Measurements from ENCODE around the gene MAST4. TPM values are rescaled to one million over a fixed set of nuclear protein-coding genes. Genes with fewer than 3 reads are reported as not detected.

MAST4 gene
- polyA plus RNA-seq, 1 donor: 10.6 TPM

- DNase-seq (ENCODE audit: low read depth): no peak
Observed at GRCh38 chr5:66841264-66841663, 245.1 kb downstream of the MAST4 start.

DNA sequence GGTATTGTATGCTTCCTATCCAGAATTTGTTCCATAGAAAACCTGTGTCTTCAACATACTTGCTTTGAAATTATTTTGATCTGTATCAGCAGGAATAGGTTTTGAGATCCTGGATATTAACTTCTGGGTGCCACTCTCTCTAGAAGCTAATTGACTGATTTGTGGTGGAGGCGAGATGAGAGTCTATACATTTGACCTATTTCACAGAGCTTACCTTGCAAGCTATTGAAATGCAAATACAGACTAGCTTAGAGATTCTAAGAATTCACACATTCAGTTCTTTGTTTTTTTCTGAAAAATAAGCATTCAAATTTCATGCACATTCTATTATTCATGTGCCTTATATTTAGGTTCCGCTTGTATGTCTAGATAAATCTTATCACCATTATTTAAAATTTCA lies 246.3 kb downstream of the MAST4 start:
- DNase-seq (ENCODE audit: low read depth): no peak

DNA sequence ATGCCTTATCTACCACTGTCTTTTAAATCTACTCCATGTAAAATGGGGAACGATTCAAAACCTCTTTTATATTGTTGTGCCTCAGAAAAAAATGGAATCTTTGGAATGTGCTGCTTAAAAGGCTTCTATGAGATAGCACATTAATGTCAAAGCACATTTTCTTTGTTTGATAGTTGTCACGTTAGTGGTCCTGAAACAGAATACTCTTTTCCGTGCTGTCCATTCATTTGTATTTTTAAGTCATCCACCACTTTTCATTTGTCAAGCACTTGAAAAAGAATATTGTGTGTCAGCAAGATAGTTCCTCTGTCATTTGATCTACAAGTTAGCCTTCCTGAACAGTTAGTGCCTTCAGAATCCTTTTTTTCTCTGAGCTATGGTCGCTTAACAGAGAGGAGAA lies 246.9 kb downstream of the MAST4 start:
- no peak for DNase-seq (ENCODE audit: low read depth)

DNA sequence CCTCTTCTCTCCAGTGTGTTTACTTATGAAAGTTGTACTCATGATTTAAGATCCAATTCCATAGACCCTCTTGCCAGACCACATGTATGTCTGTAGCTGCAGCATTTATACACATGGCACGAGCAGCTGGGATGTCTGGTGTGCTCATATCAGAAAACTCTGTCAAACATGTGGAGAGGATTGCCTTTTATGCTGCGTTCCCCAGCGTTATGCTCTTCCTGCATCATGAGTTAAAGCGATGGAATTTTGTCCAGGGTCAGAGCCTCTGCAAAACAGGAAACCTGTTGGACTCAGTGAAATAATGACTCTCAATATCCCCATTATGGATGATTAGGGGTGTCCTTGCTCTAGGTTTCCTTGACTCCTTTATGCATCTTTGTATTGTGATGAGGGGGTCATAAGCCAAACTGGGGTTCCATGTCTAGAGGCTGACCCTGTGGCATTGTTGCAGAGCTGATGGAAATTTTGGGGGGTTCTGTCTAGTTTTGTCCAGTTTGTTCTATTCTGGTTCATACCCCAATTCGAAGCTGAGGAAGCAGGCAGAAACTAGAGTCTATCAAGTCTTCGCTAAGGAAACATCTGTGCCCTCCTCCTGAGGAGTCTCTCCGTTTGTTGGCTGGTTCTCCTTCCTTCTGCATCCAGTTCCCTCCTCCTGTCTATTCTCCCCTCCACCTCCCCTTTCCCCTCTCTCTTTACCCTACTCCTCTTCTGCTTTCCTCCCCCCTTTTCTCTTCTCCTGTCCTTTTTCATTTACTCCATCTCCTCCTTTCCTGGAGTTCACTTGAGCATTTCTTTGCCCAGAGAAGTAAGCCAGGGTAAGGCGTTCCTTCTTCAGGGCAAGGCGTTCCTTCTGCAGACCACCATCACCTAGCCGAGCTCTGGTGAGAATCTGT lies 252.8 kb downstream of the MAST4 start:
- no peak for DNase-seq (ENCODE audit: low read depth)

DNA sequence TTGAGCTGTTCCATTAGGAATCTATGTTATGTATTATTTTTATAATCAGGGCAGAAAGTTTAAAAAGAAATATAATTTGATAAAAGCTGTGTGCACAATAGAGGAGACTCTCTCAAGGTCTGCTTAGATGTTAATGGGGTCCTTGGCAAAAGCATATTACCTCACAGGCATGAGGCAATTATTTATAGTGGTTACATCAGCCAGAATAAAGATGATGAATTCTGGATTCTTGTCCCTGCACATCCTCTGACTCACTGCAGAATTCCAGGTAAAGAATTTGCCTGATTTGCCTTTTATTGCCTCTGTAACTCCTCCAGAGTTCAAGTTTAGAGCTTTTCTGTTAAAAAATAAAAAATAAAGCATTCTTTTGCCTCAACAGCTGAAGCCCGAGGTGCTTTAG lies 253.6 kb downstream of the MAST4 start:
- no peak for DNase-seq (ENCODE audit: low read depth)

DNA sequence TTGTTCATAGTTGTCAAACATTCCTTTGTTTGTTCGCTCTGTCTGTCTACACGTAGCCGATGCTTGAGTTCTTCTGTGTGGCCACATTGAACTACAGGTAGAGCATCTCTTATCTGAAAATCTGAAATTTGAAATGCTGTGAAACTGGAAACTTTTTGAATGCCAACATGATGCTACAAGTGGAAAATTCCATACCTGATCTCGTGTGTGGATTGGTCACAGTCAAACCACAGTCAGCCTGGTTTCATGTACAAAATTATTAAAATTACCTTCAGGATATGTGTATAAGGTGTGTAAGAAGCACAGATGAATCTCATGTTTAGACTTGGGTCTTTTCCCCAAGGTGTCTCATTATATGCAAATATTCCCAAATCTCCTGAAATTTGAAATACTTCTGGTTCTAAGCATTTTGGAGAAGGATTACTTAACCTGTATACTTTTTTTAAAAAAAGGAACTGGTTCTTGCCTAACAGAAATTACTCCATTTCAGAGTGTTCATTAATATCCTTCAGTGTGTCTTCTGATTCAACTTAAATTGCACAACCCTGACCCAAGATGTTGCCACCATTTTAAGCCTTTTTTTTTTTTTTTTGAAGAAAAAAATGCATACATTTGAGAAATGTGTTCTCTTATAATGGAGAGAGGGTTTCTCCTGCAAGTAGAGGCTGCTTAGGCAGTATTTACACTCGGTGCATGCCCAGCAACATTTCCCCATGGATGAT lies 254.3 kb downstream of the MAST4 start:
- no peak for DNase-seq (ENCODE audit: low read depth)

DNA sequence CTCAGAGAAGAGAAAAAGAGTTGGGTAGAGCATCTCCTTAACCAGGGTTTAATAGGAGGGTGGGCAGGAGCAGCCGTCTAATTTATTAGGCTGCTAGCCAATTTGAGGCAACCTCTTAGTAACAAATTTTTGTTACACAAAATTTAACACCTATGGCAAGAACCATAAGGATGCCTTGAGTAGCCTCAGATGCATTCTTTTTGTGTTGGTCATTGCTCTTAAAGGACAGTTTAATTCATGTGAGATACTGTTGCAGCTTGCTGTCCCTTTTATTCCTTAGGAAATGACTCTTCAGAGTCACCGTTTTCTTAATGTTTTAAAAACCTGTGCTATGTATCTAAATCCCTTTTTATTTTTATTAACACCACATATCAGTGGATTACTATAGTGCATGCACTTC lies 255.1 kb downstream of the MAST4 start:
- no peak for DNase-seq (ENCODE audit: low read depth)

GRCh38 chr5:66854416-66854815 lies 258.2 kb downstream of the MAST4 start:
- no peak for DNase-seq (ENCODE audit: low read depth)

- no peak for DNase-seq (ENCODE audit: low read depth)
Observed at GRCh38 chr5:66856041-66856805, 260.0 kb downstream of the MAST4 start.

DNA sequence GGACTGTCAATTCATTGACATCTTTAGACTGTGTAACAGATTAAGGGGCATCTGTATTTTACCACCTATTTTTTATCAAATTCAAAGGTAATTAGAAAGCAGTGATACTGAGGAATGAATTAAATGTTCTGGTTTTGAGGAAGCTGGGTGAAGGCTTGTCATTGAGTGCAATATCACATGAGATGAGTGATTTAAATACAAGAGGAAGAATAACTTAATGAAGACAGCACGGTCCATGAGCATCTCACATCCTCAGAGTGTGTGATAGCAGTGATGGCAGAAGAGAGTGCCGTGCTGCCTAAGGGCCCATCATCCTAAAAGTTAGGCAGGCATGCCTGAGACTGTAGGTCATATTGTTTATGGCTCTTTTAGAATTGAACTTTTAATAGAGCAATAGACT lies 263.3 kb downstream of the MAST4 start:
- DNase-seq (ENCODE audit: low read depth): no peak

DNA sequence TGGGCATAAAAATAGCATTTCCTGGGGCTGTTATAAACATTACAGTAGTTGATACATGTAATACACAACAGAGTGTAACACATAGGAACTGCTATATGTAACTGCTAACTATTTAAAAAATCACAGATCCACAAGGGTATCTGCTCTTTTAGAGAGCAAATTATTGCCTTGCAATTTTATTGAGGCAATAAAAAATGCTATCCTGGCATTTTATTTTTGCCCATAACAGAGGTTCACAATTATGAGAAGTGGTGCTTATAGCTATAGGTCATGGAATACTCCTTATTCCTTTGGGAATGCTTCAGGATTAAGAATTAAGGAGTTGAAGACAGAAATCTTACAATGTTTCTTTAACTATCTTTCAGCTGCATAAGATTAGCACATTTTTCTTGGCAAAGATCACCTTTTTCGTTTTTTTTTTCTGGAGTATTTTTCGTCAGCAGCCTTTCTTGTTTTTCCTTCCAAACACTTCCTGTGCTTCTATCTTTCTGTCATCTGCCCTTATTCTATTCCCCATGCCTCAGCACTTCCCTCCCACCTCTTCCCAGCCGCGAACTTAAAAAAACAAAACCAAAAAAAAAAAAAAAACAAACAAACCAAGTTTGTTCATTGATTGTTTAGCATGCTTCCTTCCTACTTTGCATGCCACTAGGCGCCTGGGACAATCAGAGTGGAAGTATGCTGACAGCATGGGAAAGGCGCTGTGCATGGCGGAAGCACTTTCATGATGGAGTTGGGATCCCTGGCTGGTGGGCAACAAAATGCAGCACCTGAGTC lies 264.2 kb downstream of the MAST4 start:
- no peak for DNase-seq (ENCODE audit: low read depth)

DNA sequence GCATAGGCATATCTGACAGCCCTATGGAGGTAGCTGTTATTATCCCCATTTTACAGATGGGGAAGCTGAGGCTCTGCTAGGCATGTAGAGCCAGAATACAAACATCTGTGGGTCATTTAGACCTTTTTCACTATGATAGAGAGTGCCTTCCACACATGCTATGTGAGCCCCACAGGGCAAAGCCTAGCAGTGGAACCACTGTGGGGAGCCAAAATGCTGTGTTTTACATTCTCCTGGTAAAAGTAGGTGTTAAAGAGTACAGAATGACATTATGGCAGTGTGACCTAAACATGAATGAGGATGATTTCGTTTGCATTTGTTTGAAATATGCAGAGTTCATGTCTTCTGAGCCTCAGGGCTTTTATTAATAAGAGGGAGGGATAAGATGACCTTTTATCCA lies 265.2 kb downstream of the MAST4 start:
- DNase-seq (ENCODE audit: low read depth): no peak

- DNase-seq (ENCODE audit: low read depth): no peak
Observed at GRCh38 chr5:66862020-66862419, 265.8 kb downstream of the MAST4 start.

DNA sequence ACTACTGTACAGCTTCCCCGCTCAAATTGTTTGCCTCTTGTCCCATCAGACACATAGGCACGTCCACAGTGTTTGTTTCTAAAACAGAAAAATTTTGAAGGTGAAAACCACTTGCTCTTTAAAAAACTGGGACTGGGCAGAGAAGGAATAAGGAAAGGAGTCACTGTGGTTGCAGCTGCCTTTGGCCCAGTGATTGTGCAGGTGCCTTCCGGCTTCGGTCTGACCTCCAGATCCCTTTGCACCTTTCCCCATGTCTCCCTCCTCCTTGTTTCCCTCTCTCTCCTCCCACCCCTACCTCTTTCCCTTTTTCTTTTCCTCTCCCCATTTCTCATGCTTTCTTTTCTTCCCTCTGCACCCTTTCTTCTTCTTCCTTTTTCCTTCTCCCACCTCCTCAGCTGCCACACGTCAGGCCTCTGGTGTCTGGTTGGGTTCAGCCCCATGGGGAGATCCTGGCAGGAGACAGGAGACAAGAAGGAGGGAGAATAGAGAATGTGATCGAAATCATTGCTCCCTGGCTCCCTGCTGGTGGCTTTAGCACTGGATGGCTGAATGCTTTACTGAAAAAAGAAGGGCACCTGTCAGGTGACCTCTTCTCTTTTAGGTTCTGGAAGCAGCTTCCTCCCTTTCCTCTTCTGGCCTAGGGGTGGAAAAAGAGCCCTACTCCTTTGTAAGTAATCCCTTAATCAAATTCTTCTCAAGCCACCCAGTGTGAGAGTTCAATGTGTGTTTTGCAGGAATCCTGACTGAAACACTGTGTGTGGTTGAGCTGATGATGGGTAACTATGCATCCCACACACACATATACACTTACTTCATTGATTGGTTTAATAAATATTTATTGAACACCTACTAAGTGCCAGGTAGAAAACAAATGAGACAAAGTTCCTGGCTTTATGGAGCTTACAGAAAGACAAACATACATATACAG lies 267.3 kb downstream of the MAST4 start:
- DNase-seq (ENCODE audit: low read depth): no peak

- DNase-seq (ENCODE audit: low read depth): no peak
Observed at GRCh38 chr5:66864240-66864884, 268.2 kb downstream of the MAST4 start.

DNA sequence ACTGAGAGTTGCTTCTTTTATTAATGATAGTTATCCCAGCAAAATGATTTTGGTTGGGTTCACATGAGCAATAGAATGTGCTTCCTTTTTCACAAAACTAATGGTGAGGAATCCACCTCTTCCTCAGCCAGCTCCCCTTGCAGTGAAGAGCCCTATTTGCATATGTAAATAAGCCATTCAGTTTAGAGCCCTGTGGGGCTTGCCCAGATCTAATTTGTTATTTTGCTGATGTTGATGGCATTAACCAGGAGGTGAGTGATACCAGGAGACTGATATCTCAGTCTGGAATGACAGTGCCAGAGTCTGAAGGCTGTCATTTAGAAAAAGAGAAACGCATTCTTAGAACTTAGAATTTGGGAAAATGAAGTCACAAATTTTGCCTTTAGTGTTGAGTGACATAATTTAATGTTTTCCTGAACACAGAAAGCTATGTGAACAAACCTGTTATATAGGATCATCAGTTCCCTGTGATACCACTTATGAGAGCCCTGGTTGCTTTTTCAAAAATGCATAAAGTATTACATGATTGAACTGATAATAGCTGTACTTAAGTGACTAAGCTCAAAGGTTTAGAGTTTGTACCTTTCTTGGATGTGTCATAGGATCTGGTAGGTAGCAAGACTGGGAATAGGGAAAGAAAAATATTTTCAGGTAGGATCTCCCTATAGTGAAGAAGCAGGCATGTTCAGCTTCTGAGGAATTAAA lies 271.6 kb downstream of the MAST4 start:
- DNase-seq (ENCODE audit: low read depth): no peak

- no peak for DNase-seq (ENCODE audit: low read depth)
Observed at GRCh38 chr5:66869347-66869746, 273.2 kb downstream of the MAST4 start.

DNA sequence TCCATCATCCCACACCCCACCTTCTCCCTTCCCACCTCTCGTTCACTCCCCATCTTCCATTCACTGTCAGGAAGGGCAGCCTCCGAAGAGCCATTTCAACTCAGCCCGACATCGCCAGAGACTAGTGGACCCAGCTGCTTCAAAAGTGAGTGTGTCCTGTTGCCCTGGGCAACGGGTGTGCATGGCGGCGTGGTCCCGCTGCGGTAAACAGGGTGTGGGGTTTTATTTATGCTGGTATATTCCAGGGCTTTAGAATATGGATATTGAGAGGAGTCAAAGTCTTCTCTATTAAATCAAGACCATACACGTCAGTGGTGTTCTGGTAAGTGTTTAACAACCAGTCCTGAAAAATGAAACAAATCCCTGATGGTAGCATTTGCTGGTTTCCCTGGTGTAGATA lies 274.5 kb downstream of the MAST4 start:
- DNase-seq (ENCODE audit: low read depth): no peak

DNA sequence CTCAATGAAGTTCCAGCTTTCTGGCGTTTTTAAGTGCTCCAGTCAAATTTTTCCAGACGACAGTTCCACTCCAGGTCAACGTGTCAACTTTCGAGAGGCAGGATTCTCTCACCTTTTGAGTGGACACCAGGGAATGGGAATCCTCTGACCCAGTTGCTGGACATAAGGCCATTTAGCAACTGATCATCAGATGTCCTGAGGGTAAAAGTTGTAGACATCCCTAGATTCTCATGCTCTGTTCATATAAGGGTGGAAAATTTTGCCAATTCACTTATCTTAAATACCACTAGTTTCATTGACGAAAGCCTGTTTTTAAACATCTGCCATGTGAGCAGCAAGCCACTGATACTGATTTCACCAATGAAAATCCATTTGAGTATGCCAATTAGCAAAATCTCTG lies 275.5 kb downstream of the MAST4 start:
- no peak for DNase-seq (ENCODE audit: low read depth)
